Upper lobe of left lung (tissue), 4 donors: ENCODE measurements around the gene WDR3.

Source experiments
- CTCF ChIP-seq, 6 experiments: fragments of 450-650 bp in 4 of 6; fragments of 200-600 bp in 2 of 6; sonication (generic) in 2 of 6; IDR thresholded peaks; one replicate each; pipeline ENCODE4 v1.5.1; 2016 to 2019; ENCODE audit warnings: antibody characterized with exemption in 6 of 6
- EP300 ChIP-seq, 4 donors: sonication (generic); formaldehyde crosslinking; IDR thresholded peaks; one replicate each; pipeline ENCODE4 v1.5.1; 2017; ENCODE audit warnings: antibody characterized with exemption in 4 of 4, control low read depth in 2 of 4
- POLR2A ChIP-seq, 4 donors: fragments of 450-650 bp; IDR thresholded peaks; one replicate each; pipeline ENCODE4 v1.5.1; 2016 to 2017; ENCODE audit warnings: antibody characterized with exemption in 4 of 4, mild to moderate bottlenecking in 2 of 4

- TF ChIP-seq EP300 (IDR thresholded peaks at IDR 0.05) (no peak), POLR2A (IDR thresholded peaks at IDR 0.05) (no peak), CTCF (IDR thresholded peaks at IDR 0.05) (no peak)
These were observed 74.8 kb downstream of the WDR3 start for GRCh38 chr1:118004312-118004711.
